Activated CD8-positive, alpha-beta T cell treated with anti-CD3 and anti-CD28 coated beads for 36 hours (primary cell): ENCODE measurements around the gene SULT1A2. TPM values are rescaled to one million over a fixed set of nuclear protein-coding genes. Genes with fewer than 3 reads are reported as not detected.
"Not testable (repeated sequence)": the region's sequence is repeated elsewhere in the genome, so short reads cannot be mapped to it uniquely, and the experiment has no call there.

Experiments
- ATAC-seq: fragments of 200-7000 bp; cut with Tn5 transposase; one replicate; pipeline ENCODE4 v1.10.0; 2021; ENCODE audit warnings: mild to moderate bottlenecking, moderate library complexity
- CTCF ChIA-PET: fragments of 350-600 bp; sonication (Branson Sonifier 250); formaldehyde crosslinking; loops from one replicate; lab custom pipeline; 2021; ENCODE audit warnings: antibody characterized with exemption; lab: Charles Lee
- POLR2A ChIA-PET: fragments of 350-600 bp; sonication (Branson Sonifier 250); formaldehyde crosslinking; loops from one replicate; lab custom pipeline; 2021; ENCODE audit warnings: antibody characterized with exemption; lab: Charles Lee
- DNase-seq: peaks from one replicate; pipeline ENCODE4 v3.0.0-alpha.2; 2020
- H3K27ac Mint-ChIP-seq: one replicate; pipeline ENCODE4 v1.8.0; 2021; ENCODE audit warnings: mild to moderate bottlenecking, mixed read lengths
- H3K27me3 Mint-ChIP-seq: one replicate; pipeline ENCODE4 v1.8.0; 2021; ENCODE audit warnings: mixed read lengths
- H3K36me3 Mint-ChIP-seq: one replicate; pipeline ENCODE4 v1.8.0; 2021; ENCODE audit warnings: low read depth, mixed read lengths
- H3K4me1 Mint-ChIP-seq: one replicate; pipeline ENCODE4 v1.8.0; 2021; ENCODE audit warnings: low read depth, mixed read lengths
- H3K4me3 Mint-ChIP-seq: one replicate; pipeline ENCODE4 v1.8.0; 2021; ENCODE audit warnings: mild to moderate bottlenecking, moderate library complexity, mixed read lengths
- H3K9me3 Mint-ChIP-seq: one replicate; pipeline ENCODE4 v1.8.0; 2021; ENCODE audit warnings: mixed read lengths
- intact Hi-C: fragments of 100-400 bp; cut with micrococcal nuclease; formaldehyde crosslinking; loops from one replicate; pipeline ENCODE4 v1.10.0; 2022
- total RNA-seq, 2 experiments: library from RNA; stranded (reverse); gene quantifications; one replicate each; pipeline ENCODE4 v1.2.3, GENCODE V29; 2021
- TF ChIP-seq, protein P1 (sequence below): fragments of 200-600 bp; IDR thresholded peaks from one replicate; pipeline ENCODE4 v1.8.0; 2022; ENCODE audit warnings: antibody characterized with exemption, mild to moderate bottlenecking

The SULT1A2 gene
- total RNA-seq, 2 experiments from 2014 or later: 0.81 to 1.0 TPM

DNA sequence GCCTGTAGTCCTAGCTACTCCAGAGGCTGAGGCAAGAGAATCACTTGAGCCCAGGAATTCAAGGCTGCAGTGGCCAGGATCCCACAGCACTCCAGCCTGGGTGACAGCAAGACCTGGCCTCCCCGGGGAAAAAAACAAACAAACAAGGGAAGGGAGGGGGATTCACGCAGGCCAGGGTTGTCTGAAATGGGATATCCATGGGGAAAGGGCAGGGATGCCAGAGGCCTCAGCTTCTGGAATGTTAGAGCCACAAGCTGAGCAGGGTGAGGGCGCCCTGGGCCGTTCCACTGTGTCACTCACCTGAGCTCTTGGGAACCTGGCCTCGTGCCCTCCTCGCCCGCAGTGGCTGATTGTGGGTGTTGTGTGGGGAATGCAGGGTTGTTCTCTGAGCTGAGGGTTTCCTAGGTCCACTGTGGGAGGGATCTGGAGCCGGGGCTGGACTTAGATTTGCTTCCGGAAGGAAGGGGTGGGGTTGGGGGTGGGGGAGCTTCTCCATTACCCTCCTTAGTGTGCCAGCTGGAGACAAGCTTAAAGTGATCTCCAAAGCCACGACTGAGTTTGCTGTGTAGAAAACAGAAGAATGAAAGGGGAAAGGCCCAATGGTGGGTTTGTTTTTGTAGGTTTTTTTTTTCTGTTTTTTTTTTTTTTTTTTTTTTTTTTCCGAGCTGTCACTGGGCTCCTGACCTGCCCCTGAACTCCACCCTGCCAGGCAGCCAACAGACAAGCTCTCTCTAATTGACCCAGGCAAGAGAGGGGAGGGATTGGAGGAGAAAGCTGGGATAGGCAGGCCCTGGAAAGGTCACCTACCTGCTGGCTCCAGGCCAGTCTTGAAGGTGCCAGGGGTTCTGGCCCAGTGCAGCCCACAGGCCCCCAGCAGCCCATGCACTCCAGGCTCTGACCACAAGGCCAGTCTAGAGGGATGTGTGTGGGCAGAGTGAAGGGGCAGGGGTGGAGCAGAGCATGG is 13.1 kb upstream of the SULT1A2 start, which contains the start of gene SULT1A1:
Gene SULT1A1, minus strand, starts transcription at position 414 of the 964 bp plus-strand sequence. CDS start 1,189 bp downstream, outside the sequence.
- ATAC-seq: no peak
- Mint-ChIP-seq H3K36me3 (peaks cover 2% of the 10 kb centered on the region), H3K27me3 (no peaks in the 10 kb centered on the region), H3K4me3 (no peak within 1 kb of the TSS), H3K4me1 (peaks cover 12% of the 10 kb centered on the region), H3K9me3 (no peaks in the 10 kb centered on the region), H3K27ac (no peak within 1 kb of the TSS)
- POLR2A ChIA-PET: interaction anchor here (0.6 kb wide), 1 partner anchor 233 kb away, joined by 3 read pairs; no protein-coding TSS in a partner anchor
- CTCF ChIA-PET: interaction anchor here (1.2 kb wide), 1 partner anchor 13 kb away, joined by 5 read pairs; no protein-coding TSS in a partner anchor
- DNase-seq: no peak
- TF ChIP-seq, protein P1, sequence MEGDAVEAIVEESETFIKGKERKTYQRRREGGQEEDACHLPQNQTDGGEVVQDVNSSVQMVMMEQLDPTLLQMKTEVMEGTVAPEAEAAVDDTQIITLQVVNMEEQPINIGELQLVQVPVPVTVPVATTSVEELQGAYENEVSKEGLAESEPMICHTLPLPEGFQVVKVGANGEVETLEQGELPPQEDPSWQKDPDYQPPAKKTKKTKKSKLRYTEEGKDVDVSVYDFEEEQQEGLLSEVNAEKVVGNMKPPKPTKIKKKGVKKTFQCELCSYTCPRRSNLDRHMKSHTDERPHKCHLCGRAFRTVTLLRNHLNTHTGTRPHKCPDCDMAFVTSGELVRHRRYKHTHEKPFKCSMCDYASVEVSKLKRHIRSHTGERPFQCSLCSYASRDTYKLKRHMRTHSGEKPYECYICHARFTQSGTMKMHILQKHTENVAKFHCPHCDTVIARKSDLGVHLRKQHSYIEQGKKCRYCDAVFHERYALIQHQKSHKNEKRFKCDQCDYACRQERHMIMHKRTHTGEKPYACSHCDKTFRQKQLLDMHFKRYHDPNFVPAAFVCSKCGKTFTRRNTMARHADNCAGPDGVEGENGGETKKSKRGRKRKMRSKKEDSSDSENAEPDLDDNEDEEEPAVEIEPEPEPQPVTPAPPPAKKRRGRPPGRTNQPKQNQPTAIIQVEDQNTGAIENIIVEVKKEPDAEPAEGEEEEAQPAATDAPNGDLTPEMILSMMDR: no peak
- intact Hi-C loops: no loop called here

DNA sequence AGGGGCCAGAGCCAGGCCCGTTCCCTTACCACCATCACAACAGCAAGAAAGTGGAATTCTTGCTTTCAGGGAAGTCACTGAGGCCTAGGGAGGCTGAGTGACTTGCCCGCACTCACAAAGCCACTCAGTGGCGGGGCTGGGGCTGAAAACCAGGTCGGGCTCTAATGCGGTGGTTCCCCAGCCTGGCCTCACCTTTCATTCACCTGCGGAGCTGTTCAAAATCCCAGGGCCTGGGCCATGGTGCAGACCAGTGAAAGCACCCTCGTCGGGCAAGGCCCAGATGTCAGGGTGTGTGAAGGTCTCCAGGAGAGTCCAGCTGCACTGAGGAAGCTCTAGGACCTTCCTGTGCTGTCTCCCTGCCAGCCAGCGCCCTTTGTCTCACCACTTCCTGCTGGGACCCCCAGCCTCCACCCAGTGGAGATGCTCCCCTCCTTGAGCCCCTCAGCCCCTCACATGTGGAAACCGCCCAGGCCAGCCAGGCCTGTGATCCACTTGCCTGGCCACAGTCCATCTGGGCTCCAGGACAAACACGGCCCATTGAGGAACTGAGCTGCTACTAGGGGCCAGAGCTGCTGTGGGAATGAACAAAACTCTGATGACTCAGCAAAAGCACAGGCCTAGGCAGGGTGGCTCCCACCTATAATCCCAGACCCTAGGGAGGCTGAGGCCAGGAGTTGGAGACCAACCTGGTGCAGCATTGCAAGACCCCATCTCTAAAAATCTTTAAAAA is 12.2 kb upstream of the SULT1A2 start:
- not testable (repeated sequence) for H3K27ac Mint-ChIP-seq

DNA sequence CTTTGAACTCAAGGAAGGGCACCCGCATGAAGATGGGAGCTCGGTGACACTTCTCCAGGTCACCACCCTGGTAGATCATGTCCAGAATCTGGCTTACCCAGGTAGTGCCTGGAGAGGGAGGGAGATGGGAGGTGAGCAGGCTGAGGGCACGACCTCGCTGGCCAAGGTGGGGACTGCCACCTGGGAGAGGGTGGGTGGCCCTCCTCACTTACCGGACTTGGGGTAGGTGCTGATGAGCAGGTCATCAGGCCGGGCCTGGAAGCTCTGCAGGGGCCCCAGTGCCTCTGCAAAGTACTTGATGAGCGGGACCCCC is 11.6 kb upstream of the SULT1A2 start:
- H3K27ac Mint-ChIP-seq, intact Hi-C loops, H3K27me3 Mint-ChIP-seq, H3K4me3 Mint-ChIP-seq, CTCF ChIA-PET, DNase-seq, ATAC-seq, H3K36me3 Mint-ChIP-seq, H3K9me3 Mint-ChIP-seq: not testable (repeated sequence)
- peaks cover 12% of the 10 kb centered on the region for H3K4me1 Mint-ChIP-seq
- POLR2A ChIA-PET: interaction anchor here (1.0 kb wide), 1 partner anchor 44 kb away, joined by 3 read pairs; no protein-coding TSS in a partner anchor

More for the DNA sequence above, 12.2 kb upstream of the SULT1A2 start:
- DNase-seq, H3K4me3 Mint-ChIP-seq, intact Hi-C loops, POLR2A ChIA-PET, H3K36me3 Mint-ChIP-seq, H3K9me3 Mint-ChIP-seq, H3K27me3 Mint-ChIP-seq, CTCF ChIA-PET, ATAC-seq: not testable (repeated sequence)
- H3K4me1 Mint-ChIP-seq: peaks cover 12% of the 10 kb centered on the region

DNA sequence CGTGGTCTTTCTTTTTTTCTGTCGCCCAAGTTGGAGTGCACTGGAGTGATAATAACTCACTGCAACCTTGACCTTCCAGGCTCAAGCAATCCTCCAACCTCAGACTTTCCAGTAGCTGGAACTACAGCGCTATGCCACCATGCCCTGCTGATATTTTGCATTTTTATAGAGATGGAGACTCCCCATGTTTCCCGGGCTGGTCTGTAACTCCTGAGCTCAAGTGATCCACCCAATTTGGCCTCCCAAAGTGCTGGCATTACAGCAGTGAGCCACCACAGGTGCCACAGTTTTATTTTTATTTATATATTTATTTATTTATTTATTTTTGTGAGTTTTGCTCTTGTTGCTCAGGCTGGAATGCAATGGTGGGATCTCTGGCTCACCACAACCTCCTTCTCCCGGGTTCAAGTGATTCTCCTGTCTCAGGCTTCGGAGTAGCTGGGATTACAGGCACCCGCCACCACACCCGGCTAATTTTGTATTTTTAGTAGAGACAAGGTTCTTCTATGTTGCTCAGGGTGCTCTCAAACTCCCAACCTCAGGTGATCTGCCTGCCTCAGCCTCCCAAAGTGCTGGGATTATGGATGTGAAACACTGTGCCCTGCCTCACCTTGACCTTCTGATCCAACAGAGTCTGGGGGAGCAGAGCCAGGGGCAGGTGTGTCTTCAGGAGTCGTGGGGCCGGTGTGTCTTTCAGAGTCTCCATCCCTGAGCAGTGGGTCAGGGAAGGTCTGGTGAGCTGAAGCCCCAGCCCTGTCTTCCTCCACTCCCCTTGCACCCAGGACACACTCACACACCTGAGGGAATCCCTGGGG is 11.0 kb upstream of the SULT1A2 start:
- H3K27ac Mint-ChIP-seq, intact Hi-C loops, H3K4me3 Mint-ChIP-seq, ATAC-seq, H3K9me3 Mint-ChIP-seq, H3K27me3 Mint-ChIP-seq, H3K36me3 Mint-ChIP-seq, DNase-seq: not testable (repeated sequence)
- H3K4me1 Mint-ChIP-seq: peaks cover 12% of the 10 kb centered on the region
- POLR2A ChIA-PET: interaction anchor here (1.0 kb wide), 1 partner anchor 43 kb away, joined by 3 read pairs; no protein-coding TSS in a partner anchor
- CTCF ChIA-PET: interaction anchor here (1.5 kb wide), 1 partner anchor 9 kb away, joined by 6 read pairs; no protein-coding TSS in a partner anchor

DNA sequence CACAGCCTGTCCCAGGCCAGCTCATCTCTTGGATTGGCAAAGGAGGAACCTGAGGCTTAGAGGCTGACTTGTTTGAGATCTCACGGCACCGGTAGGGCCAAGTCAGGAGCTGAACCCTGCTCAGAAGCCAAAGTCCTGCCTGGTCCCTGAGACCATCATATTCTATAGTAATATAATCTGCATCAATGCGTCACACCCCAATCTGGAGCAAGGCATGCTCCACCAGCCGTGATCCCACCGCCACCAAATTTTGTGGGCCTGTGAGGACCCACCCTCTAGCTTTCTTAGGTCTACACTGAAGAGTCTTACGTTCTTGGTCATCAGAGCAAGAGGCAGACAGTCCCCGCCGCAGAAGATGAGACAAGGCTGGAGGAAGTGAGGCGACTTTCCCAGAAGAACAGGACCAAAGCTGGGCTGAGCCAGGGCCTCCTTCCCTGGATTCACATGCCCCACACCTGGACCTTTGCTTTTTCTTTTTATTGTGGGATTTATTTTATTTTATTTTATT is 10.3 kb upstream of the SULT1A2 start:
- H3K4me3 Mint-ChIP-seq: no peak overlapping the region
- peaks cover 2% of the 10 kb centered on the region for H3K36me3 Mint-ChIP-seq
- no peaks in the 10 kb centered on the region for H3K27me3 Mint-ChIP-seq
- no peaks in the 10 kb centered on the region for H3K9me3 Mint-ChIP-seq
- TF ChIP-seq, protein P1: no peak
- ChIA-PET CTCF (interaction anchor here (1.5 kb wide), 1 partner anchor 9 kb away, joined by 6 read pairs; no protein-coding TSS in a partner anchor), POLR2A (interaction anchor here (1.0 kb wide), 1 partner anchor 42 kb away, joined by 3 read pairs; no protein-coding TSS in a partner anchor)
- H3K4me1 Mint-ChIP-seq: peaks cover 12% of the 10 kb centered on the region
- no peak for DNase-seq
- intact Hi-C loops: no loop called here
- H3K27ac Mint-ChIP-seq: no peak overlapping the region
- ATAC-seq: no peak
